Gastrocnemius medialis (tissue), 4 donors: ENCODE measurements around the gene TMEM39B. TPM values are rescaled to one million over a fixed set of nuclear protein-coding genes. Genes with fewer than 3 reads are reported as not detected.

Experiments used
- ATAC-seq, 2 donors: fragments of 150-250 bp; one replicate each; pipeline ENCODE4 v1.9.1; 2016
- DNase-seq, 2 donors: peaks; one replicate each; pipeline ENCODE4 v3.0.0-alpha.2; 2019
- H3K27ac ChIP-seq, 4 donors: fragments of 200-600 bp; sonication (generic); 1 replicate in 1 of 4; 2 replicates in 3 of 4; pipeline ENCODE4 v1.5.1; 2016 to 2018; ENCODE audit warnings: mild to moderate bottlenecking in 2 of 4, moderate library complexity in 1 of 4
- H3K27me3 ChIP-seq, 3 donors: fragments of 200-600 bp; sonication (generic) in 2 of 3; 1 replicate in 1 of 3; 2 replicates in 2 of 3; pipeline versions ENCODE4 v1.5.1 to v1.6.0; 2016 to 2019; ENCODE audit warnings: mild to moderate bottlenecking in 1 of 3, moderate library complexity in 1 of 3
- H3K36me3 ChIP-seq, 2 donors: fragments of 200-600 bp; sonication (generic) in 1 of 2; one replicate each; pipeline ENCODE4 v1.5.1; 2017 to 2018
- H3K4me1 ChIP-seq, 2 donors: fragments of 200-600 bp; sonication (generic) in 1 of 2; one replicate each; pipeline ENCODE4 v1.5.1; 2016 to 2017; ENCODE audit warnings: mild to moderate bottlenecking in 2 of 2
- H3K4me3 ChIP-seq, 4 donors: fragments of 200-600 bp; sonication (generic) in 3 of 4; 1 replicate in 1 of 4; 2 replicates in 3 of 4; pipeline ENCODE4 v1.5.1; 2016 to 2019; ENCODE audit warnings: mild to moderate bottlenecking in 2 of 4
- H3K9me3 ChIP-seq, 3 donors: fragments of 200-600 bp; sonication (generic) in 2 of 3; 1 replicate in 1 of 3; 2 replicates in 2 of 3; pipeline ENCODE4 v1.5.1; 2016 to 2019
- POLR2A ChIP-seq, 2 donors: fragments of 450-650 bp; IDR thresholded peaks; one replicate each; pipeline ENCODE4 v1.6.1; 2017; ENCODE audit warnings: antibody characterized with exemption in 2 of 2, mild to moderate bottlenecking in 2 of 2, moderate library complexity in 2 of 2
- in situ Hi-C, 4 donors: fragments of 200-750 bp; cut with MboI; loops; one replicate each; pipeline versions ENCODE4 v1.15.0 to v1.8.0; 2017; ENCODE audit warnings: low sequenced_read_pairs in 4 of 4
- intact Hi-C: fragments of 100-400 bp; cut with DNase I; formaldehyde crosslinking; loops from one replicate; pipeline ENCODE4 v1.15.1; 2023; ENCODE audit warnings: low total_unique reads
- microRNA-seq, 2 donors: library from miRNA; unstranded; fragments of <30 nt; microRNA quantifications; one replicate each; pipeline ENCODE4, GENCODE V29; 2016; ENCODE audit warnings: borderline replicate concordance in 2 of 2
- total RNA-seq, 4 donors: library from RNA; depleted of rRNA; stranded (reverse); fragments of >200 nt; gene quantifications; one replicate each; pipeline versions ENCODE4 v1.1.0 to v1.2.3, GENCODE V29; 2016
- TF ChIP-seq, protein P1 (sequence below), 5 experiments: fragments of 450-650 bp in 3 of 5; fragments of 200-600 bp in 2 of 5; sonication (generic) in 2 of 5; IDR thresholded peaks in 4 of 5; conservative IDR thresholded peaks in 1 of 5; 1 replicate in 4 of 5; 2 replicates in 1 of 5; pipeline ENCODE4 v1.5.1; 2016 to 2019; ENCODE audit warnings: antibody characterized with exemption in 5 of 5, mild to moderate bottlenecking in 3 of 5, moderate library complexity in 3 of 5

TMEM39B gene
- total RNA-seq, 4 donors from 2014 or later: 2.5 to 11.1 (median 6.7) TPM

DNA sequence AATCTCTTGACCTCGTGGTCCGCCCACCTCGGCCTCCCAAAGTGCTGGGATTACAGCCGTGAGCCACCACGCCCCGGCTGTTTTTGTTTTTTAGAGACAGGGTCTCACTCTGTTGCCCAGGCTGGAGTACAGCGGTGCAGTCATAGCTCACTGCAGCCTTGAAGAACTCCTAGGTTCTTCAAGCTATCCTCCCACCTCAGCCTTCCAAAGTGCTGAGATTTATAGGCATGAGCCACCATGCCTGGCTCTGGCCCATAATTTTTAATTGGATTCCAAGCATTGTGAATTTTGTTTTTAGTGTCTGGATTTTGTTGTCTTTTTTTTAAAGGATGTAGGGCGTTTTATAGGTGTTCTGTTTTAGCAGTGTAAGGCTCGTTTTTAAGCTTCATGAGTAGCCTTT lies 78.1 kb downstream of the TMEM39B start:
- TF ChIP-seq, protein P1, sequence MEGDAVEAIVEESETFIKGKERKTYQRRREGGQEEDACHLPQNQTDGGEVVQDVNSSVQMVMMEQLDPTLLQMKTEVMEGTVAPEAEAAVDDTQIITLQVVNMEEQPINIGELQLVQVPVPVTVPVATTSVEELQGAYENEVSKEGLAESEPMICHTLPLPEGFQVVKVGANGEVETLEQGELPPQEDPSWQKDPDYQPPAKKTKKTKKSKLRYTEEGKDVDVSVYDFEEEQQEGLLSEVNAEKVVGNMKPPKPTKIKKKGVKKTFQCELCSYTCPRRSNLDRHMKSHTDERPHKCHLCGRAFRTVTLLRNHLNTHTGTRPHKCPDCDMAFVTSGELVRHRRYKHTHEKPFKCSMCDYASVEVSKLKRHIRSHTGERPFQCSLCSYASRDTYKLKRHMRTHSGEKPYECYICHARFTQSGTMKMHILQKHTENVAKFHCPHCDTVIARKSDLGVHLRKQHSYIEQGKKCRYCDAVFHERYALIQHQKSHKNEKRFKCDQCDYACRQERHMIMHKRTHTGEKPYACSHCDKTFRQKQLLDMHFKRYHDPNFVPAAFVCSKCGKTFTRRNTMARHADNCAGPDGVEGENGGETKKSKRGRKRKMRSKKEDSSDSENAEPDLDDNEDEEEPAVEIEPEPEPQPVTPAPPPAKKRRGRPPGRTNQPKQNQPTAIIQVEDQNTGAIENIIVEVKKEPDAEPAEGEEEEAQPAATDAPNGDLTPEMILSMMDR (IDR thresholded peaks at IDR 0.05 in 4 of 5, conservative IDR thresholded peaks at IDR 0.05 in 1 of 5): no peak
- no peak for TF ChIP-seq POLR2A (IDR thresholded peaks at IDR 0.05)
- H3K27ac ChIP-seq: no peak overlapping the region
- intact Hi-C loops (no loop called here), in situ Hi-C loops (no loop called here)
- H3K9me3 ChIP-seq: peaks cover 0 to 5% (median 0%) of the 10 kb centered on the region in 3 donors
- peaks cover 18 to 22% of the 10 kb centered on the region in 2 donors for H3K4me1 ChIP-seq
- no peak for DNase-seq
- ATAC-seq: no peak
- peaks cover 0 to 7% of the 10 kb centered on the region in 2 donors for H3K36me3 ChIP-seq
- H3K4me3 ChIP-seq: no peak overlapping the region
- H3K27me3 ChIP-seq: no peaks in the 10 kb centered on the region

DNA sequence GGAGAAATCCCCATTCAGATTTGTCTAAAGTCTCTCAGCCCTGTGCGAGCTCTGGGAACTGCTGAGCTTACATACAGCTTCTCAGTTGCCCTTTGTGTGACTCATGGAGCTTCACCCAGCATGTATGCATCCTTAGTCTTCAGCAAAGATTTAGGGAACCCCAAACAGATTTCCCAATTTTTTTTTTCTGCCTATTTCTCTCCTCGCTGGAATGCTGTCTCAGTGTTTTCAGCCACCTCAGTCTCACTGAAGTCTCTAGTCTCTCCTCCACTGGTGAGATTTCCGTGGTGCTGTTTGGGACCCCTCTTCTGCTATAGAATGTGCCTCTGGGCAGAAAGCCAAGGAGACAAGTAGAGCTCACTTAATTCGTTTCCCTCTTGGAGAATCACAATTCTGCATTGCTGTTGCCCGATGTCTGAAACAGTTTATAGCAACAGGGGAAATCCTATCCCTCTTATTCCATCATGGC lies 78.6 kb downstream of the TMEM39B start:
- no peak for TF ChIP-seq POLR2A (IDR thresholded peaks at IDR 0.05)
- TF ChIP-seq, protein P1 (IDR thresholded peaks at IDR 0.05 in 4 of 5, conservative IDR thresholded peaks at IDR 0.05 in 1 of 5): no peak

More for the DNA sequence above, 78.6 kb downstream of the TMEM39B start:
- no peaks in the 10 kb centered on the region for H3K27me3 ChIP-seq
- H3K9me3 ChIP-seq: peaks cover 0 to 5% (median 0%) of the 10 kb centered on the region in 3 donors
- intact Hi-C loops (no loop called here), in situ Hi-C loops (no loop called here)
- H3K36me3 ChIP-seq: peaks cover 0 to 12% of the 10 kb centered on the region in 2 donors
- H3K4me3 ChIP-seq: no peak overlapping the region
- H3K4me1 ChIP-seq: peaks cover 18 to 22% of the 10 kb centered on the region in 2 donors
- DNase-seq: no peak
- peak in 1 of 2 donors; percentile 51 for ATAC-seq
- H3K27ac ChIP-seq: peak overlapping the region in 1 of 4 donors; percentile 6

Small RNA genes within 50 kb of the gene (microRNA-seq; reads per million reads assigned to microRNA genes)
- gene MIR5585: 0 reads per million in 2 donors

Other genes with a start within 250 kb of the TMEM39B start
- 100 to 1,000 TPM; 294 to 522 (median 353) TPM for gene PTP4A2, start 134.6 kb upstream of the TMEM39B start, total RNA-seq
- 10 to 100 TPM; 19.9 to 50.3 (median 34.6) TPM for gene KHDRBS1, start 59.1 kb upstream of the TMEM39B start, total RNA-seq
- 10 to 100 TPM; 67.3 to 80.7 (median 74.4) TPM for gene KPNA6, start 35.1 kb downstream of the TMEM39B start, total RNA-seq
- 10 to 100 TPM; 15.7 to 21.0 (median 17.6) TPM for gene TXLNA, start 106.7 kb downstream of the TMEM39B start, total RNA-seq
- gene CCDC28B, start 127.7 kb downstream of the TMEM39B start, total RNA-seq: 10 to 100 TPM; 16.4 to 79.0 (median 56.8) TPM
- gene IQCC, start 132.7 kb downstream of the TMEM39B start, total RNA-seq: under 1 TPM; 0.49 to 0.93 (median 0.83) TPM
- not detected for gene DCDC2B, start 136.2 kb downstream of the TMEM39B start, total RNA-seq
- gene TMEM234, start 149.4 kb downstream of the TMEM39B start, total RNA-seq: 1 to 10 TPM; 1.6 to 4.6 (median 4.4) TPM
- 100 to 1,000 TPM; 211 to 294 (median 245) TPM for gene EIF3I, start 149.5 kb downstream of the TMEM39B start, total RNA-seq
- gene FAM167B, start 174.3 kb downstream of the TMEM39B start, total RNA-seq: 1 to 10 TPM; 1.1 to 2.9 (median 2.3) TPM
- gene LCK, start 178.3 kb downstream of the TMEM39B start, total RNA-seq: 1 to 10 TPM in 1 of 4 donors, under 1 TPM in 1, not detected in 2; 0.66 to 1.6 TPM
- 10 to 100 TPM in 2 of 4 donors, 1 to 10 TPM in 2; 8.7 to 23.8 (median 11.8) TPM for gene HDAC1, start 219.1 kb downstream of the TMEM39B start, total RNA-seq